Stimulated activated CD4-positive, alpha-beta T cell treated with anti-CD3 and anti-CD28 coated beads, Interleukin-1b, Interleukin-23, amount 100 ng/mL, for 4 hours (primary cell): ENCODE measurements around the gene ARL4A.

Experiments used
- DNase-seq, 2 donors: peaks; one replicate each; pipeline ENCODE4 v3.0.0-alpha.2; 2020; ENCODE audit warnings: low read depth in 2 of 2

The ARL4A gene

GRCh38 chr7:12725575-12726316 is 38.3 kb downstream of the ARL4A start:
- DNase-seq: no peak

- no peak for DNase-seq
Observed at GRCh38 chr7:12726908-12727307, 39.5 kb downstream of the ARL4A start.

DNA sequence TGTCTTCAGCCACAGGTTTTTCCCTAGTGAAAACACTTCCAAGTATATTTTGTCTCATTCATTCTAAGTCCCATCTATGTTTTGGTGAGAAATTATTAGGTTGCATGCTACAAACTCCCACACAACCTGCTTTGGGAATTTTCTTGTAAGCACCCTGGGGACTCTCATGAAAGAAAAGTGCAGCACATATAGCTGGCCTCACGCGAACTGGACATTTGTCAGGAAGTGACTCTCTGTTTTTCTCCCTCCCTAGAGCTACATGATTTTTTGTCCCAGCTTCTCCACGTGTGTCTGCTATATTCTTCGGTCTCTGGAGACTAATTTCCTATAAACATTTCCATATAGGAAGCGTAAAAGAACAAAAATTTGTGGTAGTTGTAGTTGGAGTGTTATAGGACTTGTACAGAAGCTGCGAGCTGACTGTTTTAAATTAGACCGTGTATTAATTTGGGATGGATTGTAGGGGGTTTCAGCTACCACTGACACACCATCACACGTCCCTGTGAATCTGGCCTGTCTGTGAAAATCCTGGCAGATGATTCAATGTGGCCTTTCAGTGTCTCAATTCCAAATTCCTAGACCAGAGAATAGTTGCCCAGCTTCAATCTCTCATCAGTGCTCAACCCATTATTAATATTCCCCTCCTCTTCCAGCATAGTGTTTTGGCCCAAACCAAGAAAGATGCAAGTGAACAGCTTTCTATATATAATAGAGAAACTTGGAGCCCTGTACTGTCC is 40.2 kb downstream of the ARL4A start:
- no peak for DNase-seq

- no peak for DNase-seq
Observed at GRCh38 chr7:12728192-12728538, 40.7 kb downstream of the ARL4A start.

DNA sequence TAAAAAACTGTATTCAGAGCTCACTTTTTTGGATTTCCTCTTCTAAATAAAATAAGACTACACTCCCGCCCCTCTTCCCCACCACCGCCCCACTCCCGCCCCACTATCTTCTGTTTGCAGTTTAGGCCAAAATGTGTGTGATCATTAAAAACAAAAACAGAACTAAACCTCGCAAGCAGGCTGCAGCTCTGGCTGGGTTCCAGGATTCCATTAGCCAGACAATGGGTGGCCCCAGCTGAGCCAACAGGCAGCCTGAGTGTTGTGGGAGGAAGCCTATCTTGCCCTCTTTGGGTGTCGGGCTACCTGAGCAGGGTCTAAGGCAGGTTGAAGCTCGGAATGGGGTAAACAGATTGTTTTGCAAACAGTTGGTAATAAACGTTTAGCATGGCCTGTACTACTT is 41.7 kb downstream of the ARL4A start:
- DNase-seq: no peak

DNA sequence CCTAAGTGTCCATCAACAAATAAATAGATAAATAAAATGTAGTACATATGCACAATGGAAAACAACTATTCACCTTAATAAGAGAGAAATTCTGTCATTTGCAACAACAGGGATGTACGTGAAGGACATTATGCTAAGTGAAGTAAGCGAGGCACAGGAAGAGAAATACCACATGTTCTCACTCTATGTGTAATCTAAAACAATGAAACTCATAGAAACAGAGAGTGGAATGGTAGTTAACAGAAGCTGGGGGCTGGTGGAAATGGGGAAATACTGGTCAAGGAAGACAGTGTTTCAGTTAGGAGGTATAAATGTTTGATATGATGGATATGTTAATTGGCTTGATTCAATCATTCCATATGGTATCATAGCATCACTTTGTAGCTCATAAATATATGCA is 43.1 kb downstream of the ARL4A start:
- no peak for DNase-seq

- no peak for DNase-seq
Observed at GRCh38 chr7:12731214-12731656, 43.8 kb downstream of the ARL4A start.

DNA sequence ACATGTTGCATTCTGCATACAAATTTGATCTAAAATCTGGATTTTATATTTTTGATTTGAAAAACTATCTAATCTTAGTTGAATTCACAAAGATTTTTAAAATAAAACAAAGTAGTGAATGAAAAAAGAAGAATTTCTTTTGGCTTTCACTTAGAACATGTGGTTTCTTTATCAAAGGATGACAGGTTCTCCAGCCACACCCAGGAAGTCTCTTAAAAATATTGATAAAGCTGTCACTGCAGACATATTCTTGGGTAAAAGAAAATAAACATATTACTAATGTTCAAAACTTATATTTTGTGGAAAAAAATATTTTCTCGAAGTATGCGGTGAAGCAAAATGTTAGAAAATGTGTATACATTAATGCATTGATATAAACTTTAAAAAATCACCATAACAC is 44.3 kb downstream of the ARL4A start:
- no peak for DNase-seq

DNA sequence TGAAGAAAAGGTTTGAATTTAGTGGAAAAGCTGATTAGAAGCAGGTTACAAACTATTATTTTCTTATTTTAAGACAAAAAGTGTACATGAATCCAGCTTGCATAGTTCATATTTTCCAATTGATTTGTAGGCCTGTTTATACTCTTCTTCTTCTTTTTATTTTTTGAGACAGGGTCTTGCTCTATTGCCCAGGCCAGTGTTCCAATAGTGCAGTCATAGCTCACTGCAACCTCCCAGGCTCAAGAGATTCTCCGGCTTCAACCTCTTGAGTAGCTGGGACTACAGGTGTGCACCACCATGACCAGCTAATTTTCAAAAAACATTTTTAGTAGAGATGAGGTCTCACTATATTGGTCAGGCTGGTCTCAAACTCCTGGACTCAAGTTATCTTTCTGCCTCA is 45.0 kb downstream of the ARL4A start:
- DNase-seq: no peak

GRCh38 chr7:12735923-12736322 is 48.5 kb downstream of the ARL4A start:
- DNase-seq: no peak

DNA sequence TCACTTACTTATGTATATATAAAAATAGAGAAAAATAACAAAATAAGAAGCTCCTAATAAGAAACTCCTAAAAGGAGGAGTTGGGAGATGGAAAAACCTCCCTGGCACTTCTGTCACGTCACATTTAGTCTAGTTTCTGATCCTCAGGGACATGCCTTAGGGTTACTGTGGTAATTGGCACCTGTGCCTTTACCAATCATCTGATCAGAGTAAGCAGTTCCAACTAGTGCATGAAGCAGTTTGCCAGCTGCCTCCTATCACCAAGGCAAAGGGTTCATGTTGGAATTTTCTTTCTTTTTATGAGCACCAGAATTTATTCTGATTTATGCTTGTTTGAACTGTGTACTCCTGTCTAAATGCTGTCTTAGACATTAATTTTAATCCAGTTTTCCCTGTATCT is 49.9 kb downstream of the ARL4A start:
- DNase-seq: no peak

DNA sequence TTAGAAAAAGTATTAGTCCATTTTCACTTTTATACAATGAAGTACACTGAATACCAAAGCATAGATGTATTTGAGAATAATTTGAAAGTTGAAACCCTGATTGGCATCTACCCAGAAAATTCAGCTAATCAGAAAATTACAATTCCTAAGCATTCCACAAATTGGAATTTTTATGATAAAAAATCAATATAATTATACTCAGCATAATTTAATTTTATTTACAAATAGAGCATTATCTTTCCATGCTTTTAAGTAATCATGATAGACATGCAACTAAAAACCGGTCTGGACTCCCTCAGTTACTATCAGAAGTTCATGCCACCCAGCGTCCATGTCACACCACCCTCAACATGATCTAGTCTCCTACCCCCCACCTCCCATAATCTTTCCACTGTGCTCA is 50.4 kb downstream of the ARL4A start:
- DNase-seq: no peak

DNA sequence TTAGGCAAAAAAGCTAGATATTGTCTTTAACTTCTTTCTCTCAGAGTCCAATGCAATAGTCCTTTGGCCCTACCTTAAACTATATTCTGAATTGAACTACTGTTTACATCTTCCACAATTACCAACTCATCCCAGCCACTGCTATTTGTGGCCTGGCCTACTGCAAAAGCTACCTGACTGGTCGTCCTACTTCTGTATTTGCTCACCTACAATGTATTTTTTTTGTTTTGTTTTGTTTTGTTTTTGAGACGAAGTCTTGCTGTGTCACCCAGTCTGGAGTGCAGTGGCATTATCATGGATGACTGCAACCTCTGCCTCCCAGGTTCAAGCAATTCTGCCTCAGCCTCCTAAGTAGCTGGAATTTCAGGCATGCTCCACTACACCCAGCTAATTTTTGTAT is 51.2 kb downstream of the ARL4A start:
- DNase-seq: no peak
